ACC112 (cell line): ENCODE measurements around the gene CTF1.

Experiments used
- H2AFZ ChIP-seq: fragments of 200-600 bp; sonication (generic); one replicate; pipeline ENCODE4 v1.6.0; 2017; ENCODE audit warnings: antibody characterized with exemption, low read length; ENCODE audit not compliant: unreplicated experiment
- H3K27ac ChIP-seq: fragments of 200-600 bp; sonication (generic); 2 replicates; pipeline ENCODE4 v1.5.1; 2014; ENCODE audit warnings: low read depth, mild to moderate bottlenecking, antibody characterized with exemption, low read length, moderate library complexity
- H3K27me3 ChIP-seq: fragments of 200-600 bp; sonication (generic); 2 replicates; pipeline ENCODE4 v1.6.1; 2014; ENCODE audit warnings: mild to moderate bottlenecking, antibody characterized with exemption, low read length, moderate library complexity, mixed read lengths; ENCODE audit not compliant: insufficient read depth
- H3K36me3 ChIP-seq: fragments of 200-600 bp; sonication (generic); 2 replicates; pipeline ENCODE4 v1.6.1; 2016; ENCODE audit warnings: mild to moderate bottlenecking, antibody characterized with exemption, low read length, moderate library complexity, mixed read lengths; ENCODE audit not compliant: insufficient read depth
- H3K4me1 ChIP-seq: fragments of 200-600 bp; sonication (generic); one replicate; pipeline ENCODE4 v1.6.1; 2016; ENCODE audit warnings: low read length, mixed read lengths; ENCODE audit not compliant: insufficient read depth, unreplicated experiment, control insufficient read depth
- H3K4me3 ChIP-seq: fragments of 200-600 bp; sonication (generic); 2 replicates; pipeline ENCODE4 v1.5.1; 2014; ENCODE audit warnings: mild to moderate bottlenecking, low read depth, low read length
- H3K79me2 ChIP-seq: fragments of 200-600 bp; sonication (generic); one replicate; pipeline ENCODE4 v1.6.0; 2016; ENCODE audit warnings: low read length; ENCODE audit not compliant: control insufficient read depth, unreplicated experiment, insufficient read depth

The CTF1 gene

GRCh38 chr16:30910427-30911029 lies 14.1 kb downstream of the CTF1 start:
- no peak overlapping the region for H3K4me3 ChIP-seq
- H3K27me3 ChIP-seq: no peaks in the 10 kb centered on the region
- H3K79me2 ChIP-seq: no peaks in the 10 kb centered on the region
- H3K36me3 ChIP-seq: no peaks in the 10 kb centered on the region
- no peaks in the 10 kb centered on the region for H3K4me1 ChIP-seq
- H3K27ac ChIP-seq: no peak overlapping the region
- no peak overlapping the region for H2AFZ ChIP-seq

DNA sequence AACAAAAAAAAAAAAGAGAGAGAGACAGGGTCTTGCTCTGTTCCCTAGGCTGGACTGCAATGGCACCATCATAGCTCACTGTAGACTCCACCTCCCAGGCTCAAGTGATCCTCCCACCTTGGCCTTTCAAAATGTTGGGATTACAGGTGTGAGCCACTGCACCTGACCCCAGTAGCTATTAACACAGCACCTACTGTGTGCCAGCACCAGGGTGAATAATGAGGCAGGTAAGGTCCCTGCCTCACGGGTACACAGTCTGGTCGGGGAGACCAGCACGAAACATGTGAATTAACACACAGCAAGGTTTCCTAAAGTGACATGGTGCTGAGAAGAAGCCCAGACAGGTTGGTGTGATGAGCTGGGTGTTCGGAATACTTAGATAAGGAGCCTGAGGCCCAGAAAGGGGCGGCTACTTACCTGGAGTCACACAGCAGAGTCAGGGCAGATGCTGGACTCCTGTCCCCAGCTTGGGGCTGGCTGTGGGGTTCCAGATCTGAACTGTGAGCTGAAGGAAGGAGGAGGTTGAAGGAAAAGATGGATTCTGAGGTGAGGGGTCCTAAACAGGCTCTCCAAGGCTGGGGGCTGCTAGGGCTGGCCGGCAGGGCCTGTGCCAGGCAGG lies 16.5 kb downstream of the CTF1 start:
- no peak overlapping the region for H3K27ac ChIP-seq
- H2AFZ ChIP-seq: no peak overlapping the region
- no peak overlapping the region for H3K4me3 ChIP-seq
- no peaks in the 10 kb centered on the region for H3K36me3 ChIP-seq
- no peaks in the 10 kb centered on the region for H3K27me3 ChIP-seq
- no peaks in the 10 kb centered on the region for H3K79me2 ChIP-seq
- H3K4me1 ChIP-seq: no peaks in the 10 kb centered on the region

DNA sequence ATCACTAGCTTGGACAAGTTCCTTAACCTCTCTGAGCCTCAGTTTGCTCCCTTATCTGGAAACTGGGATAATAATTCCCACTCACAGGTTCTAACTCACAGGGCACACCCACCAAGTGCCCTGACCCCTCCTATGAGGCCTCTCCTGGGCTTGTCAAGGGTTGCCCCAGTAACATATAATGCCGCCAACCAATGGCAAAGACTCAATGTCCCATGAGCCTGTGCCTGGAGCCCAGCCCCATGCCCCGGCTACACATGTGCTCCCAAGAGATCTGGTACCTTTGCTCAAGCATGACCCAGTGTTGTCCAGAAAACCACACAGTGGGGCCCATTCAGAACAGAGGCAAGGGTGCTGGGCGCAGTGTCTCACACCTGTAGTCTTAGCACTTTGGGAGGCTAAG lies 18.4 kb downstream of the CTF1 start:
- Histone ChIP-seq H3K27me3 (no peaks in the 10 kb centered on the region), H3K79me2 (no peaks in the 10 kb centered on the region), H3K4me1 (no peaks in the 10 kb centered on the region), H3K27ac (no peak overlapping the region), H2AFZ (no peak overlapping the region), H3K4me3 (no peak overlapping the region), H3K36me3 (no peaks in the 10 kb centered on the region)

DNA sequence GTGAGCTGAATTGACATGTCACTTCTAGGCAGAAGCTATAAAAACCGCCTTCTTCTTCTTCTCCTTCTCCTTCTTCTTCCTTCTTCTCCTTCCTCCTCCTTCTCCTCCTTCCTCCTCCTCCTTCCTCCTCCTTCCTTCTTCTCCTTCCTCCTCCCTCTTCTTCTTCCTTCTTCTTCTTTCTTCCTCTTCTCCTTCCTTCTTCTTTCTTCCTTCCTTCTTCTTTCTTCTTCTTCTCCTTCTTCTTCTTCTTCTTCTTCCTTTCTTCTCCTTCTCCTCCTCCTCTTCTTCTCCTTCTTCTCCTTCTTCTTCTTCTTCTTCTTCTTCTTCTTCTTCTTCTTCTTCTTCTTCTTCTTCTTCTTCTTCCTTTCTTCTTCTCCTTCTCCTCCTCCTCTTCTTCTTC lies 22.2 kb downstream of the CTF1 start:
- Histone ChIP-seq H3K27ac (no peak overlapping the region), H2AFZ (no peak overlapping the region), H3K27me3 (no peaks in the 10 kb centered on the region), H3K36me3 (no peaks in the 10 kb centered on the region), H3K4me1 (no peaks in the 10 kb centered on the region), H3K79me2 (no peaks in the 10 kb centered on the region), H3K4me3 (no peak overlapping the region)

GRCh38 chr16:30920891-30921290 lies 24.5 kb downstream of the CTF1 start:
- Histone ChIP-seq H3K27ac (no peak overlapping the region), H3K36me3 (no peaks in the 10 kb centered on the region), H3K4me3 (no peak overlapping the region), H3K27me3 (no peaks in the 10 kb centered on the region), H3K4me1 (no peaks in the 10 kb centered on the region), H2AFZ (no peak overlapping the region), H3K79me2 (no peaks in the 10 kb centered on the region)

DNA sequence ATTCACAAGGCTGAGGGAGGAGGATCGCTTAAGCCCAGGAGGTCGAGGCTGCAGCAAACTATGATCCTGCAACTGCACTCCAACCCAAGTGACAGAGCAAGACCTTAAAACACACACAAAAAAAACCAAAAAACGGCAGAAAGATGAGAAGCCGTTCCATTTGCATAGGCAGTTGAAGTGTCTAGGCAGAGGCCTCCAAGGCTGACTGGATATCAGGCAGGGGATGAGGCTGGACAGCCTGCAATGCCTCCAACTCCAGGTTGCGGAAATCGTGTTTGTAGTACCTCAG lies 25.0 kb downstream of the CTF1 start:
- peak overlapping the region; percentile 77 for H3K4me3 ChIP-seq
- no peak overlapping the region for H3K27ac ChIP-seq

GRCh38 chr16:30921748-30922419 lies 25.5 kb downstream of the CTF1 start:
- H3K27ac ChIP-seq: peak overlapping the region; percentile 45; the same call in 1 of the 2 replicates
- H3K4me3 ChIP-seq: peak overlapping the region; percentile 77
- H3K4me1 ChIP-seq: no peaks in the 10 kb centered on the region
- peak overlapping the region; percentile 30 for H2AFZ ChIP-seq
- no peaks in the 10 kb centered on the region for H3K36me3 ChIP-seq
- H3K27me3 ChIP-seq: no peaks in the 10 kb centered on the region
- no peaks in the 10 kb centered on the region for H3K79me2 ChIP-seq

More for the DNA sequence above, 25.0 kb downstream of the CTF1 start:
- no peaks in the 10 kb centered on the region for H3K79me2 ChIP-seq
- H3K4me1 ChIP-seq: no peaks in the 10 kb centered on the region
- H3K27me3 ChIP-seq: no peaks in the 10 kb centered on the region
- H2AFZ ChIP-seq: peak overlapping the region; percentile 30
- H3K36me3 ChIP-seq: no peaks in the 10 kb centered on the region

DNA sequence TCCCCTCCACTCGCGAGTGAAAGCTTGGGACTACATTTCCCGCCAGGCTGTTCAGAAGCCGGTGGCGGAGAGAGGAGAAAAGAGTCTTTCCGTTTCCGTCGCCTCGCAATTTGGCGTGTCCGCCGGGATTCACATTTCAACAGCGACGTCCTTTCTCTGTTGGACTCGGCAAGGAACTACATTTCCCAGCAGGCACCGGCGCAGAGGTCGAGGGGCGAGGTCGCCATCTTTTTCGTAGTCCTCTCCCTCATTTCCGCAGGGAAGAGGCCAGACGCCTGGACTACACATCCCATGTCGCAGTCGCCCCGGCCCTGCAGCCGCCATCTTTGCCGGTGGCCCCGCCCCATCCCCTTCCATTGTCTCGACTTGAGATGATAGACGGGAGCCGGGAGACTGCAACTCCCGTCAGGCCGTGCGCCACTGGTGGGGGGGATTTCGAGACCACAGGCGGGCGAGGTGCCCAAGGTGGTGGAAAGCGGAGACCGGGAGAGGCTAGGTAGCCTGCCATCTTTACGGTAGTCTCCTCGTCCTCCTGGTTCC lies 26.1 kb downstream of the CTF1 start:
- H2AFZ ChIP-seq: peak overlapping the region; percentile 86
- no peaks in the 10 kb centered on the region for H3K4me1 ChIP-seq
- H3K79me2 ChIP-seq: no peaks in the 10 kb centered on the region
- H3K36me3 ChIP-seq: no peaks in the 10 kb centered on the region
- H3K27me3 ChIP-seq: no peaks in the 10 kb centered on the region
- H3K27ac ChIP-seq: peak overlapping the region; percentile 81
- peak overlapping the region; percentile 91 for H3K4me3 ChIP-seq

DNA sequence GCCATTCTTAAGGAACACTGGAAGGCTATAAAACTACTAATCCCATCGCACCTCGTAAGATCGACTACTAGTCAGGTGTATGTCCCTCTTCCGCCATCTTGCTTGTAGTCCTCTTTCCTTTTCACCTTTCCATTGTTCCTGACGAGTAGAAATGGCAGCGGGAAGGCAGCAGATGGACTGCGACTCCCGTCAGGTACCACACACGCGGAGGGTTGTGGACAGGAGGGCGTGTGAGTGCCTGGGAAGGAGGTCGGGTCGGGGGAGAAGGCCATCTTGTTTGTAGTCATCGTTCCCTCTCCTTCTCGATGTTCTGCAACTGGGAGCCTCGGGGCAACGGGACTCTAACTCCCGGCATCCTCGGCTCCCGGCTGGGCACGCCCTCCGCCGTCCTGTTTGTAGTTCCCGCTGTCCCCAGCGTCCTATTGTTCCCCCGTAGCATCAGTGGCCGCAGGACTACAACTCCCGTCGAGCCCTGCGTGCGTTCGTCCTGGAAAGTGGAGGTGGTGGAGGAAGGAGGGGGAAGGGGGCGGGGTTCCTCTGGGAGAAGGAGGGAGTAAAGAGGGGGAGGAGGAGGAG lies 26.6 kb downstream of the CTF1 start:
- Histone ChIP-seq H3K79me2 (no peaks in the 10 kb centered on the region), H3K27me3 (no peaks in the 10 kb centered on the region), H3K36me3 (no peaks in the 10 kb centered on the region), H3K4me1 (no peaks in the 10 kb centered on the region), H3K27ac (peak overlapping the region; percentile 81), H2AFZ (peak overlapping the region; percentile 86), H3K4me3 (peak overlapping the region; percentile 91)

- Histone ChIP-seq H3K4me3 (peak within 1 kb of the TSS; percentile 91), H3K27me3 (no peaks in the 10 kb centered on the region), H3K27ac (peak within 1 kb of the TSS; percentile 81), H2AFZ (peak within 1 kb of the TSS; percentile 86), H3K4me1 (no peaks in the 10 kb centered on the region), H3K36me3 (no peaks in the 10 kb centered on the region), H3K79me2 (no peaks in the 10 kb centered on the region)
Measured at GRCh38 chr16:30923554-30924075, 27.2 kb downstream of the CTF1 start, which contains the start of gene FBXL19. Gene FBXL19, plus strand, starts transcription at chr16:30923572. Its CDS starts 2,183 bp downstream, at chr16:30925755.
